B cell (primary cell): Measurements from ENCODE around the gene RGS19. TPM values are rescaled to one million over a fixed set of nuclear protein-coding genes. Genes with fewer than 3 reads are reported as not detected.

Source experiments
- ATAC-seq: fragments of 200-7000 bp; cut with Tn5 transposase; one replicate; pipeline ENCODE4 v1.10.0; 2021; ENCODE audit warnings: low read depth, mild to moderate bottlenecking, moderate number of reproducible peaks, moderate library complexity
- CTCF ChIA-PET: fragments of 350-600 bp; sonication (Branson Sonifier 250); formaldehyde crosslinking; loops from one replicate; lab custom pipeline; 2021; ENCODE audit warnings: antibody characterized with exemption, inconsistent platforms; lab: Charles Lee
- POLR2A ChIA-PET: fragments of 350-600 bp; sonication (Branson Sonifier 250); formaldehyde crosslinking; loops from one replicate; lab custom pipeline; 2021; ENCODE audit warnings: antibody characterized with exemption; lab: Charles Lee
- DNase-seq: peaks from one replicate; pipeline ENCODE4 v3.0.0; 2013
- H2AFZ ChIP-seq: 2 replicates; pipeline ENCODE4 v1.6.1; 2012; ENCODE audit warnings: mild to moderate bottlenecking, low read depth, low read length; ENCODE audit not compliant: insufficient read depth, poor library complexity, severe bottlenecking
- H3K27ac ChIP-seq, 2 donors: 1 replicate in 1 of 2; 2 replicates in 1 of 2; pipeline ENCODE4 v1.5.1; 2012 to 2013; ENCODE audit warnings: low read length in 2 of 2, mild to moderate bottlenecking in 2 of 2, moderate library complexity in 1 of 2
- H3K27me3 ChIP-seq, 4 experiments: fragments of 200-600 bp in 1 of 4; sonication (generic) in 1 of 4; replicated peaks in 1 of 4; 1 replicate in 2 of 4; 2 replicates in 2 of 4; pipeline versions ENCODE4 v1.6.1 to v1.7.0; 2013 to 2016; ENCODE audit warnings: low read length in 3 of 4, mild to moderate bottlenecking in 2 of 4, mixed read lengths in 1 of 4, moderate library complexity in 1 of 4; ENCODE audit not compliant: insufficient read depth in 4 of 4, control insufficient read depth in 3 of 4; ENCODE audit errors: control extremely low read depth in 1 of 4
- H3K36me3 ChIP-seq, 2 experiments: replicated peaks in 1 of 2; 1 replicate in 1 of 2; 2 replicates in 1 of 2; pipeline versions ENCODE4 v1.6.1 to v1.7.1; 2013; ENCODE audit warnings: low read length in 1 of 2; ENCODE audit not compliant: insufficient read depth in 2 of 2, control insufficient read depth in 1 of 2; ENCODE audit errors: control extremely low read depth in 1 of 2, extremely low read depth in 1 of 2
- H3K4me1 ChIP-seq, 2 donors: fragments of 200-600 bp in 1 of 2; sonication (generic) in 1 of 2; 1 replicate in 1 of 2; 2 replicates in 1 of 2; pipeline versions ENCODE4 v1.5.1 to v1.6.1; 2013 to 2017; ENCODE audit warnings: low read length in 2 of 2; ENCODE audit not compliant: control insufficient read depth in 2 of 2, insufficient read depth in 2 of 2
- H3K4me2 ChIP-seq: replicated peaks from 2 replicates; pipeline ENCODE3; 2012; ENCODE audit warnings: mild to moderate bottlenecking, low read depth, low read length; ENCODE audit not compliant: poor library complexity, severe bottlenecking
- H3K4me3 ChIP-seq, 5 experiments: fragments of 200-600 bp in 1 of 5; sonication (generic) in 1 of 5; 1 replicate in 3 of 5; 2 replicates in 2 of 5; pipeline versions ENCODE4 v1.5.1 to v1.7.0; 2011 to 2016; ENCODE audit warnings: low read length in 4 of 5, mild to moderate bottlenecking in 4 of 5, low read depth in 2 of 5, control low read depth in 1 of 5, moderate library complexity in 1 of 5; ENCODE audit not compliant: insufficient read depth in 1 of 5; ENCODE audit errors: control extremely low read depth in 1 of 5, extremely low read depth in 1 of 5
- H3K79me2 ChIP-seq: fragments of 200-600 bp; sonication (generic); one replicate; pipeline ENCODE4 v1.6.0; 2016; ENCODE audit warnings: low read length; ENCODE audit not compliant: control insufficient read depth, insufficient read depth
- H3K9ac ChIP-seq: fragments of 200-600 bp; sonication (generic); 2 replicates; pipeline ENCODE4 v1.6.1; 2017; ENCODE audit warnings: mild to moderate bottlenecking, low read length, moderate library complexity
- H3K9me3 ChIP-seq, 3 donors: one replicate each; pipeline versions ENCODE4 v1.6.1 to v1.7.1; 2013; ENCODE audit warnings: low read length in 2 of 3; ENCODE audit not compliant: control insufficient read depth in 2 of 3, insufficient read depth in 1 of 3; ENCODE audit errors: control extremely low read depth in 1 of 3
- H4K20me1 ChIP-seq: 2 replicates; pipeline ENCODE4 v1.6.0; 2012; ENCODE audit warnings: mild to moderate bottlenecking, low read length; ENCODE audit not compliant: insufficient read depth, control insufficient read depth, poor library complexity, severe bottlenecking
- H3K27ac Mint-ChIP-seq: one replicate; pipeline ENCODE4 v1.8.0; 2021; ENCODE audit warnings: mixed read lengths
- H3K27me3 Mint-ChIP-seq: one replicate; pipeline ENCODE4 v1.8.0; 2021; ENCODE audit warnings: mixed read lengths
- H3K4me1 Mint-ChIP-seq: one replicate; pipeline ENCODE4 v1.8.0; 2021; ENCODE audit warnings: mixed read lengths
- H3K4me3 Mint-ChIP-seq: one replicate; pipeline ENCODE4 v1.8.0; 2021; ENCODE audit warnings: mixed read lengths
- H3K9me3 Mint-ChIP-seq: one replicate; pipeline ENCODE4 v1.8.0; 2022; ENCODE audit warnings: mixed read lengths; ENCODE audit not compliant: insufficient read depth
- CTCF ChIP-seq: fragments of 200-600 bp; IDR thresholded peaks from one replicate; pipeline ENCODE4 v1.8.0; 2022; ENCODE audit warnings: antibody characterized with exemption, mild to moderate bottlenecking
- EZH2 ChIP-seq: IDR thresholded peaks from 2 replicates; pipeline ENCODE4 v1.6.1; 2012; ENCODE audit warnings: borderline replicate concordance, low read depth, mild to moderate bottlenecking, moderate library complexity, low read length; ENCODE audit not compliant: insufficient read depth, poor library complexity, severe bottlenecking
- WGBS: methylation state at CpG from one replicate; pipeline ENCODE4 v1.1.5; 2013; ENCODE audit warnings: missing lambda C conversion rate; ENCODE audit not compliant: insufficient coverage; 5-methylcytosine and 5-hydroxymethylcytosine counted together
- intact Hi-C: fragments of 100-400 bp; cut with micrococcal nuclease; formaldehyde crosslinking; loops from one replicate; pipeline ENCODE4 v1.10.0; 2022
- polyA plus RNA-seq: library from polyadenylated mRNA; depleted of rRNA; stranded (reverse); fragments of >200 nt; gene quantifications from 2 replicates; pipeline ENCODE4 v1.2.3, GENCODE V29; 2012
- total RNA-seq, 2 donors: library from RNA; stranded (reverse); fragments of 120-200 nt in 1 of 2; gene quantifications; 1 replicate in 1 of 2; 2 replicates in 1 of 2; pipeline versions ENCODE4 v1.2.3 to v1.2.4, GENCODE V29; 2013 to 2022

The RGS19 gene
- total and polyA plus RNA-seq, 2 donors (not counting 1 experiment from before 2014, with no cell fraction given), result 69.4 to 203 TPM

GRCh38 chr20:64082126-64082731 is 2.9 kb upstream of the RGS19 start:
- 6% methylated on average over 13 of the region's 13 CpGs for WGBS
- Histone ChIP-seq H3K4me3 (no peak overlapping the region), H3K27me3 (peaks cover 0 to 11% (median 3%) of the 10 kb centered on the region in 4 experiments), H3K4me2 (peak overlapping the region; percentile 96), H3K4me1 (peaks cover 40 to 55% of the 10 kb centered on the region in 2 donors), H4K20me1 (peaks cover 29% of the 10 kb centered on the region), H3K36me3 (no peaks in the 10 kb centered on the region), H3K9ac (no peak overlapping the region), H3K79me2 (peaks cover 10% of the 10 kb centered on the region), H3K27ac (no peak overlapping the region), H2AFZ (no peak overlapping the region), H3K9me3 (peaks cover 0 to 5% (median 0%) of the 10 kb centered on the region in 3 donors)
- ATAC-seq (no peak), DNase-seq (peak; percentile 42)
- peaks cover 5% of the 10 kb centered on the region for H3K27me3 Mint-ChIP-seq
- ChIA-PET CTCF (interaction anchor here (0.6 to 11.8 kb wide), 8 partner anchors 13 to 43 kb away, joined by 3 to 220 read pairs (median 10); partner anchors contain the start of gene TCEA2), POLR2A (interaction anchor here (0.5 to 2.7 kb wide), 2 partner anchors 17 to 511 kb away, joined by 7 to 21 read pairs; no protein-coding TSS in a partner anchor)
- intact Hi-C loops, result loop anchor here (2.0 to 5.0 kb wide), 2 partner anchors 43 to 100 kb away; partner anchors contain the start of gene PRPF6
- no peaks in the 10 kb centered on the region for H3K9me3 Mint-ChIP-seq
- H3K4me3 Mint-ChIP-seq, result peak overlapping the region; percentile 87
- H3K4me1 Mint-ChIP-seq, result peaks cover 45% of the 10 kb centered on the region
- TF ChIP-seq CTCF, result no peak
- no peak for TF ChIP-seq EZH2
- peak overlapping the region; percentile 82 for H3K27ac Mint-ChIP-seq

- Histone ChIP-seq H2AFZ (no peak overlapping the region), H3K4me3 (no peak overlapping the region), H3K4me2 (peak overlapping the region; percentile 96), H3K27me3 (peaks cover 0 to 11% (median 3%) of the 10 kb centered on the region in 4 experiments), H3K9ac (no peak overlapping the region), H3K36me3 (no peaks in the 10 kb centered on the region), H3K27ac (no peak overlapping the region), H3K4me1 (peaks cover 44 to 62% of the 10 kb centered on the region in 2 donors), H4K20me1 (peaks cover 35% of the 10 kb centered on the region), H3K79me2 (peaks cover 12% of the 10 kb centered on the region), H3K9me3 (peaks cover 0 to under 1% (median 0%) of the 10 kb centered on the region in 3 donors)
- no peaks in the 10 kb centered on the region for H3K9me3 Mint-ChIP-seq
- peak overlapping the region; percentile 82 for H3K27ac Mint-ChIP-seq
- H3K4me1 Mint-ChIP-seq, result peaks cover 49% of the 10 kb centered on the region
- intact Hi-C loops, result loop anchor here (5.0 kb wide), 1 partner anchor 99 kb away; the partner anchor contains the start of gene PRPF6
- peak overlapping the region; percentile 87 for H3K4me3 Mint-ChIP-seq
- DNase-seq (no peak), ATAC-seq (no peak)
- peaks cover 5% of the 10 kb centered on the region for H3K27me3 Mint-ChIP-seq
- 96% methylated on average over 6 of the region's 6 CpGs for WGBS
- no peak for TF ChIP-seq EZH2
- no peak for TF ChIP-seq CTCF
- ChIA-PET CTCF (interaction anchor here (2.1 to 11.8 kb wide), 6 partner anchors 12 to 42 kb away, joined by 4 to 220 read pairs (median 53); partner anchors contain the start of gene TCEA2), POLR2A (interaction anchor here (0.5 to 2.9 kb wide), 3 partner anchors 19 to 510 kb away, joined by 7 to 10 read pairs (median 7); partner anchors contain the start of gene TCEA2)
Measured at GRCh38 chr20:64081624-64081964, 2.3 kb upstream of the RGS19 start.
